Parathyroid adenoma (tissue), 2 donors: ENCODE data around the gene ZMYND11.
"Not testable (repeated sequence)": the region's sequence is repeated elsewhere in the genome, so short reads cannot be mapped to it uniquely, and the experiment has no call there.

Source experiments
- H2AFZ ChIP-seq: fragments of 300-600 bp; sonication (generic); one replicate; pipeline ENCODE4 v1.7.0; 2017; ENCODE audit warnings: antibody characterized with exemption, mild to moderate bottlenecking
- H3K27ac ChIP-seq: fragments of 300-600 bp; sonication (generic); one replicate; pipeline ENCODE4 v1.7.0; 2017
- H3K27me3 ChIP-seq: fragments of 300-600 bp; sonication (generic); one replicate; pipeline ENCODE4 v1.7.0; 2017; ENCODE audit warnings: low read length; ENCODE audit not compliant: control insufficient read depth, insufficient read depth
- H3K36me3 ChIP-seq: fragments of 300-600 bp; sonication (generic); one replicate; pipeline ENCODE4 v1.7.0; 2017; ENCODE audit warnings: low read length; ENCODE audit not compliant: control insufficient read depth, insufficient read depth
- H3K4me1 ChIP-seq: fragments of 300-600 bp; sonication (generic); one replicate; pipeline ENCODE4 v1.7.0; 2017; ENCODE audit warnings: control low read depth
- H3K4me2 ChIP-seq: fragments of 300-600 bp; sonication (generic); one replicate; pipeline ENCODE4 v1.7.0; 2017; ENCODE audit warnings: low read length
- H3K4me3 ChIP-seq: fragments of 300-600 bp; sonication (generic); one replicate; pipeline ENCODE4 v1.7.0; 2017; ENCODE audit warnings: low read depth, low read length
- H3K79me2 ChIP-seq: fragments of 300-600 bp; sonication (generic); one replicate; pipeline ENCODE4 v1.7.0; 2017; ENCODE audit warnings: control low read depth
- H3K9ac ChIP-seq: fragments of 300-600 bp; sonication (generic); one replicate; pipeline ENCODE4 v1.7.0; 2017; ENCODE audit warnings: mild to moderate bottlenecking
- H3K9me3 ChIP-seq: fragments of 300-600 bp; sonication (generic); one replicate; pipeline ENCODE4 v1.7.0; 2017; ENCODE audit warnings: low read length; ENCODE audit not compliant: control insufficient read depth
- CTCF ChIP-seq: fragments of 300-600 bp; sonication (generic); IDR thresholded peaks from one replicate; pipeline ENCODE4 v1.7.0; 2017; ENCODE audit warnings: antibody characterized with exemption, mild to moderate bottlenecking
- donor health status: primary hyperparathyroidism.

Gene ZMYND11

GRCh38 chr10:178208-178607 is 43.0 kb downstream of the ZMYND11 start:
- Histone ChIP-seq H3K9me3 (no peaks in the 10 kb centered on the region), H3K4me1 (no peaks in the 10 kb centered on the region), H3K79me2 (no peaks in the 10 kb centered on the region), H3K36me3 (no peaks in the 10 kb centered on the region), H3K4me3 (no peak overlapping the region), H3K27me3 (no peaks in the 10 kb centered on the region), H3K4me2 (no peak overlapping the region), H2AFZ (no peak overlapping the region), H3K9ac (no peak overlapping the region), H3K27ac (no peak overlapping the region)
- peak; percentile 28 for TF ChIP-seq CTCF

GRCh38 chr10:178723-179122 is 43.5 kb downstream of the ZMYND11 start:
- TF ChIP-seq CTCF = no peak
- no peak overlapping the region for H3K27ac ChIP-seq
- no peak overlapping the region for H3K4me2 ChIP-seq
- no peaks in the 10 kb centered on the region for H3K27me3 ChIP-seq
- H3K4me1 ChIP-seq = no peaks in the 10 kb centered on the region
- no peak overlapping the region for H3K9ac ChIP-seq
- H2AFZ ChIP-seq = no peak overlapping the region
- H3K36me3 ChIP-seq = no peaks in the 10 kb centered on the region
- no peak overlapping the region for H3K4me3 ChIP-seq
- H3K9me3 ChIP-seq = no peaks in the 10 kb centered on the region
- no peaks in the 10 kb centered on the region for H3K79me2 ChIP-seq

- Histone ChIP-seq H2AFZ (no peak overlapping the region), H3K27me3 (no peaks in the 10 kb centered on the region), H3K4me3 (no peak overlapping the region), H3K27ac (no peak overlapping the region), H3K79me2 (peaks cover 13% of the 10 kb centered on the region), H3K36me3 (no peaks in the 10 kb centered on the region), H3K9ac (no peak overlapping the region), H3K4me2 (no peak overlapping the region), H3K4me1 (no peaks in the 10 kb centered on the region), H3K9me3 (no peaks in the 10 kb centered on the region)
- TF ChIP-seq CTCF = no peak
Measured at GRCh38 chr10:182441-183201, 47.4 kb downstream of the ZMYND11 start.

GRCh38 chr10:184174-184573 is 48.9 kb downstream of the ZMYND11 start:
- no peaks in the 10 kb centered on the region for H3K4me1 ChIP-seq
- H3K79me2 ChIP-seq = peaks cover 13% of the 10 kb centered on the region
- no peak overlapping the region for H3K4me3 ChIP-seq
- H3K9me3 ChIP-seq = no peaks in the 10 kb centered on the region
- no peak overlapping the region for H2AFZ ChIP-seq
- H3K9ac ChIP-seq = no peak overlapping the region
- no peak overlapping the region for H3K4me2 ChIP-seq
- no peak for TF ChIP-seq CTCF
- no peak overlapping the region for H3K27ac ChIP-seq
- H3K36me3 ChIP-seq = no peaks in the 10 kb centered on the region
- H3K27me3 ChIP-seq = no peaks in the 10 kb centered on the region

GRCh38 chr10:184911-185310 is 49.7 kb downstream of the ZMYND11 start:
- Histone ChIP-seq H3K36me3 (no peaks in the 10 kb centered on the region), H3K4me2 (no peak overlapping the region), H3K27ac (no peak overlapping the region)

GRCh38 chr10:185571-185970 is 50.3 kb downstream of the ZMYND11 start:
- peaks cover 13% of the 10 kb centered on the region for H3K79me2 ChIP-seq
- not testable (repeated sequence) for H3K4me2 ChIP-seq, H3K27ac ChIP-seq, H3K9me3 ChIP-seq, H3K27me3 ChIP-seq, H3K4me1 ChIP-seq, H2AFZ ChIP-seq, H3K36me3 ChIP-seq, H3K9ac ChIP-seq, H3K4me3 ChIP-seq

More at GRCh38 chr10:184911-185310, 49.7 kb downstream of the ZMYND11 start:
- no peak overlapping the region for H2AFZ ChIP-seq
- no peaks in the 10 kb centered on the region for H3K9me3 ChIP-seq
- no peak overlapping the region for H3K9ac ChIP-seq
- H3K4me3 ChIP-seq = no peak overlapping the region
- H3K79me2 ChIP-seq = peaks cover 13% of the 10 kb centered on the region
- no peak for TF ChIP-seq CTCF
- H3K4me1 ChIP-seq = no peaks in the 10 kb centered on the region
- H3K27me3 ChIP-seq = no peaks in the 10 kb centered on the region
